HG03139 (cell line): ENCODE results near the gene IMP4.
"Not testable (repeated sequence)": the region's sequence is repeated elsewhere in the genome, so short reads cannot be mapped to it uniquely, and the experiment has no call there.

Experiments used
- ATAC-seq: cut with Tn5 transposase; IDR thresholded peaks from one replicate; pipeline ENCODE4 v1.9.1; 2021; ENCODE audit not compliant: unreplicated experiment

Gene IMP4, protein sequence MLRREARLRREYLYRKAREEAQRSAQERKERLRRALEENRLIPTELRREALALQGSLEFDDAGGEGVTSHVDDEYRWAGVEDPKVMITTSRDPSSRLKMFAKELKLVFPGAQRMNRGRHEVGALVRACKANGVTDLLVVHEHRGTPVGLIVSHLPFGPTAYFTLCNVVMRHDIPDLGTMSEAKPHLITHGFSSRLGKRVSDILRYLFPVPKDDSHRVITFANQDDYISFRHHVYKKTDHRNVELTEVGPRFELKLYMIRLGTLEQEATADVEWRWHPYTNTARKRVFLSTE

GRCh38 chr2:130342533-130343275, at the start of gene IMP4:
IMP4 (plus strand) TSS chr2:130342897; CDS start chr2:130342933, 36 bp downstream.
- peak; percentile 83 for ATAC-seq

DNA sequence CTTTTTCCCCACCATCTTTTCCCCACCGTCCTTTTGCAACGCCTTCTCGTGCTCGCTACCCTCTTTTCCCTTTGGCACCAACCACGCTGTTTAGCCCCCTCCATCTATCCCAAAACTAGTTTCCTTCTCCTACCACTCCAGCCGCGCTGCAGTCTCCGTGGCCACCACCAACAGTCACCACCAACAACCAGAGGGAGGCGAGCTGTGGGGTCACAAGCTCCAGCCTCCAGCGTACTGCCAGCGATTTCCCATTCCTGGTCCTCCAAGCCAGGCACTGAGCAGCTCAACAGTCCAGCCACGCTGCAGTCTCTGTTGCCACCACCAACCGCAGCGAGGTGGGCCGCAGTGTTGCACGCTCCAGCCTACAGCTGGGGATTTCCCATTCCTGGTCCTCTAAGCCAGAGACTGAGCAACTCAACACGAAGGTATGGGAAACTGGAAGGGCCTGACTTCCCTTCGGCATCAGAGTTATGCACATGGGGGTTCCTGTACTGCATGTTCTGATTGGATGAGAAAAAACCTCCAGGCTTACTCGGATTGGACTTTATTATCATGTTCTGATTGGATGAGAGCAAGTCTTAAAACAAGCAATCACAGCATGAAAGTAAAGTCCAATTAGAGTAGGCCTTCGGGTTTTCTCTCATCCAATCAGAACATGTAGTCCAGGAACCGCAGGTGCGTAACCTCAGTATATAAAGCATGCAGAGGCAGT, 42.3 kb upstream of the IMP4 start:
- no peak for ATAC-seq

DNA sequence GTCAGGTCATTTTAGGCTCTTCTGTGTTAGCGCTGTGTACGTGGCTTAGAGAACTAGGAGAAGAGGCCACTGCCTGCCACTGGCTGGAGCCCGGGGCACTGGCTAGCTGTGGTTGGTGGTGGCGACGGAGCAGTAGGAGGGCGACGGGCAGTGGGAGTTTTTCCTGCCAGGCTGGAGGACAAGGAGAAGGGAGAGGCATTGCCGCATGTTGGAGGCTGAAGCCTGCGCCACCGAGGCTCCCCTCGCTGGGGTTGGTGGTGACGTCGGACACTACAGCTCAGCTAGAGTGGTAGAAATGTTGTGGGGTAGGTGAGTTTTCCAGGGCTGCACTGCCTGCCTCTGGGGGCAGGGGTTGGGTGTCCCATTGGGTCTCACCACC, 41.7 kb upstream of the IMP4 start:
- ATAC-seq, result no peak

DNA sequence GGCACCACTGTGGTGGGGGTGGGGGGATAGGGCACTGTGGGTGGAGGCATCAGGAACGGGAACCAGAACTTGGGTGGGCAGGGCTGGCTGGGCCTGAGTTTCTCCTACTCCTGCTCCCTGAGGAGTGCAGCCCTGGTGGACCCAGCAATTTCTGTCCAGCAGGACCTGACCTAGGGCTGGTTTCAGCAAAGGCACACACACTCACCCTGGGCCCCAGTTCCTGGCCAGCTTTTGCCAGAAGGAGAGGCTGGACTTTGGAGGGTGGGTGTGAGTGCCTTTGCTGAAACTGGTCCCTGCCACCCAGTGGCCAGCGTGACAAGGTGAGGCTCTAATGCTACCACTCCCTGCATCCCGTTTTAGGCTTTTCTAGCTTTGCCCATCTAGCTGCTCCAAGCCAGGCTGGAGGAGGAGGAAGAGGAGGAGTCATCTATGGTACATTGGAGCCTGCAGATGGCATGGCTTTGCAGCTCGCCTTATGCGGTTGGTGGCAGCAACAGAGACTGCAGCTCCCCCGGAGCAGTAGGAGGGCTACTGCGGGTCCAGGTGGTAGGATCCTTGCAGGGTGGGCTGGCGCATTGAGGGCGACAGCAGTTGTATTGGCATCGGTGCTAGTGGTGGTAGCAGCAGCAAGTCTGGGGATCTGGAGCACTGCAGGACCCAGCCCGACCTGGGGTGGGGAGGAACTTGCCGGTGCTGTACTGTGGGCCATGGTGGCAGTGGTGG, 40.4 kb upstream of the IMP4 start:
- no peak for ATAC-seq

DNA sequence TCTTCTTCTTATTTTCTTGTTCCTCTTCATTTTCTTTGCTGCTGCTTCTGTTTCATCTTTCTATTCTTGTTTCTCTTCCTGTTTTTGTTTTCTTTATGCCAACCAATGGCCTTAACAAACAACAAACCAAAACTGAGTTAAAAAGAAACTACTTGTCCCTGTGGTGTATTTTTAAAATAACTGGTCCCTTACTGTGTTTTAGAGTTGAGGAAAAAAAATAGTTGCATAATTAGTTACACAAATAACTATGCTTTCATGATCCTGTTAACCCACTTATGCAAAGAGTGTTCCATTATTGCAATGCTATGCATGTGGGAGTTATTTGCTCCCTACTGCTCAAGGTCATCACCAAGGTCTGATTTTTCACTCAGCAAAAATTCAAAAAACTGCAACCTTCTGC, 39.5 kb upstream of the IMP4 start:
- ATAC-seq, result peak; percentile 74

DNA sequence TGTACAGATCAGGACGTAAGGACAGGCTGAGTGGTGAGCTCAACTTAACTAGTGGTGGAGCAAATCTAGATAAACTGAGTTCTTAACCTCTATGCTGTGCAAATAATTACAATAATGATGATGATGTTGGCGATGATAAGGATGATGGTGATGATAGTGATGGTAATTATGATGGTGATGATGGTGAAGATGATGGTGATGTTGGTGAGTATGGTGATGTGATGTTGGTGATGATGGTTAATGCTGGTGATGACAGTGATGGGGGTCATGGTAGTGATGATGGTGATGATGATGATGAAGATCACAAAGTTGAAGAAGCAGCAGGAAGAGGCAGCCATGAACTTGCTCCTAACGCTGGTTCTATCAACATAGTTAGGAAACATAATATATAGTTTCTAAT, 38.0 kb upstream of the IMP4 start:
- ATAC-seq, result no peak

DNA sequence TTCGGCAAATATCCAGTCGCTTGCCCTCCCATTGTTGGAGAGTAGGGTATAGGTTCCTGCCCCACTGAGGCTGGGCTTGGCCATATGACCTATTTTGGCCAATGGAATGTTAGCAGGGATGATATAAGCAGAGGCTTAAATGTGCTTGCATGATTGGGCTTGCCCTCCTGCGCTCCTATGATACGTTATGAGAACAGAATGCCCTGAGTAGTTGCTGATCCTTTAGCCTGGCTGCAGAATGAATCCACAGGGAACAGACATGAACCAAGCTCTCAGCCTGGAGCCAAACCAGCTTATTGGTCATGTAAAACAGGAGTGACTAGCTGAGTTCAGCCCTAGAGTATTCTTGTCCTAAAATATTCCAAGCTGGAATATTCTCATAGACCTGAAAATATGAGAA, 34.8 kb upstream of the IMP4 start:
- no peak for ATAC-seq

DNA sequence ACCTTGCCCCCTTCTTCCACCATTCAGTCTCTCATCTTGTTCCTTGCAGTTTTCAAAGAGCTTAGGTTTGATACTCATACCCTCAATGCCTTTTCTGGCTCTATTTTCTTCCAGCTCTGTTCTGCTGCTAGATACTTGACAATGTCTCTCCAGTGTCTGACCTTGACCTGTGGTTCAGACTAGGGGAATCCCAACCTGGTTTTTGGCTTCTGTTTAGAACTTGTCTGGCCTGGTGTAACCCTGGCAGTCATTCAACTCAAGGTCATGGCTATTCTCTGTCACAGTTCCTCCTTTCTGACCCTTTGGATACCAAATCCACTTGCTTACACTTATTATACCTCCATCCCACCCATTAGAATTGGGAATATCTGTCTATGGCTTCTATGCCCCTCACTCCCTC, 31.8 kb upstream of the IMP4 start:
- ATAC-seq, result no peak

DNA sequence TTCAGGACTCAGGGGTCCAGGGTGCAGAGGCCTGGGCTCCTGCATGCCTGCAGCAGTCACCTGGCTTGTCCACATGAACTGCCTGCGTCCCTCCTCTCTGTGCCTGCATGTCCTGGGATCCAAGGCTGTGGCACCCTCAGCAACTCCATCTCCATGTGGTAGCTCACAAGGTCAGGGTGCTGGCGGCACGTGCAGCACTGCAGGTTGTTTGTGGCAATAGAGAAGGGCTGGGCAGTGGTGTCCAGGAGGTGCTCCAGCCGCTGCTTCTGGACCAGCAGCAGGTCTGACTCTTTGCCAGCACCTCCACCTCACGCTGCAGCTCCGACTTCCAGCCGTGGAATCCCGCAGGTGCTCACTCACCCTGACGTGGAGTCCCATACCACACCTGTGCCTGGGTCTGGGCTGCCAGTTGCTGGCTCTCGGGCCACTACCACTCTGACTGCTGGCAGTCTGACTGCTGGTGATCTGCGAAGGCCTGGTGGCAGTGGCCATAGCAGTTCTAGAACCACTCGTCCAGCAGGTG, 28.8 kb upstream of the IMP4 start:
- ATAC-seq, result no peak

- ATAC-seq, result no peak
Measured at GRCh38 chr2:130314377-130314776, 28.3 kb upstream of the IMP4 start.

DNA sequence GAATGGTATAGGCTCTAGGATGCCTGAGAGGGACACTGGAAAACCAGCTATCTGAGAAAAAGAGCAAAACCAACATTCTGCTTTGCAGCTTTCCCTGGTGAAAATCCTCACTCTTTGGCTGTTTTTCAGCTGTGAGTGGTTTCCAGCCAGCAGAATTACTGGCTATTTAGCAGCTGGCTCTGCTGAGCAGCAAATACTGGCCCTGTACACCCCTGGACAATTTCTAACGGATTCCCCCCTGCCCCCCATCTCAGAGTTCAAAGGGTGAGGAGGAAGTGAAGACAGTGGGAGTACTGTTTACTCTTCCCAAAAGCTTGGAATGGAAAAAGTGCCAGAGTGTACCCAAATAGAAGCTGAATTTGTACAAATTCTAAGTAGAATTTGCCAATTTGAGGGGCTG, 26.1 kb upstream of the IMP4 start:
- ATAC-seq, result no peak

- ATAC-seq, result no peak
Measured at GRCh38 chr2:130318906-130319305, 23.8 kb upstream of the IMP4 start.

- ATAC-seq, result no peak
Measured at GRCh38 chr2:130319536-130319935, 23.2 kb upstream of the IMP4 start.

GRCh38 chr2:130327703-130328527, 14.8 kb upstream of the IMP4 start:
- no peak for ATAC-seq

DNA sequence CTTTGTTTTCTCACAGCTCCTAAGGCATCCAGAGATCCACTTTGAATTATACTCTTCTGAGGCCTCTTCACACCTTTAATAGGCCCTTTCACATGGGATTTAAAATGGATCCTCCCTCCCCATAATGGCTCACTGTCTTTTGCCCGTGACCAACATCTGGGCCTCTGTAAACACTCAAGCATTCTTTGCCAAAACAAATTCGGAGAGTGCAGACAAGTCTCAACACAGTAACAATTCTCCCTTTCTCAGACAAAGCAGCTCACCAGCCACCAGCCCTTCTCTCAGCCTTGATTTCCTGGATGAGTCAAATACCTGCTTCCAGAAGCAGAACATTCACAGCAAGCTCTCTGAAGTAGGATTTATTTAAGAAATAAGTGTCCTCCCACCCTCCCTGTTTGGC, 14.0 kb upstream of the IMP4 start:
- ATAC-seq, result no peak

DNA sequence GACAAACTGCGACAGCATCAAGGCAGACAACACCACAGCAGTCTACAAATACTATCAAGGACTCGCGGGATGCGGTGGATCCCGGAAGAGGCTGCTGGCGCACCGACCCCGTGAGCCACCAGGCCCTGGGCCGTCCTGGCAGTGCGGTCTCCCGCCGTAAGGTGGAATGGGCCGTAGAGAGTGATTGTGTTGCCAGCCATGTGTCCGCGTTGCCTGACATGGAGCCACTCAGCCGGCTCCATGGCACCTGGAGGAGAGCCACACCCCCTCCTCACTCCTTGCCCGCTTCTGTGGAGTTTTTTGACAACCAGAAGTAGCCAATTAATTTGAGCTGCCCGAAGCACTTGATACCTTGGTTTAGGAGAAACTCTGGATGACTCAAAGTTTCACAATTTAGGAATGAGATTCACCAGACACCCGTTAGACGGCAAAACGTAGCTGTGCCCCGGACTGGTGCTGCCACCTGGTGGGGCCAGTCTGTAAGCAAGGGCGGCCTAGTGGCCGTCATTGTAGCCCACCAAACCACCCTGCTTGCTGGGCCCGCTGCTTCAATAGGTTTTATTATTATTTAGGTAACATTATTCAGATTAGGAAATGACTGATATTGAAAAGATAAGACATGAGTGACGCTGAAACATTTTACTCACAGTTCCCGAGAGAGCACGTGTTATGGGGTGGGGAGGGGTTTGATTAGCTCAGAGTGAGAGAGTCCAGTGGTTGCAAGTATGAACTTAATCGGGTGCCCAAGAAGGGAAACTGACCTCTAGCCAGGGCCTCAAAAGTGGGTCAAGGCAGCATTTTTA, 10.2 kb upstream of the IMP4 start:
- peak; percentile 69 for ATAC-seq

- not testable (repeated sequence) for ATAC-seq
Measured at GRCh38 chr2:130333253-130333652, 9.4 kb upstream of the IMP4 start.

DNA sequence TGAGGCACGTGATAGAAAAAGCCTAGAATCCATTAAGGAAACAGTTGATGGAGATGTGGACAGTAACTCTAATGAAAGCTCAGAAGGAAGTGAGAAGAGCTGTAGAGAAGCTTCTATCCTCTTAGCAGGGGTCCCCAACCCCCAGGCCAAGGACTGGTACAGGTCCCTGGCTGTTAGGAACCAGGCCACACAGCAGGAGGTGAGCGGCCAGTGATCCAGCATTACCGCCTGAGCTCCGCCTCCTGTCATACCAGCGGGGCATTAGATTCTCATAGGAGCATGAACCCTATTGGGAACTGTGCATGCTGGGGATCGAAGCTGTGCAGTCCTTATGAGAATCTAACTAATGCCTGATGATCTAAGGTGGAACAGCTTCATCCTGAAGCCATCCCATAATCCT, 8.7 kb upstream of the IMP4 start:
- no peak for ATAC-seq

GRCh38 chr2:130335226-130335625, 7.5 kb upstream of the IMP4 start:
- ATAC-seq, result no peak
